ENCODE measurements around the gene CCDC192.
"Not testable (repeated sequence)": the region's sequence is repeated elsewhere in the genome, so short reads cannot be mapped to it uniquely, and the experiment has no call there.

CCDC192 gene

GRCh38 chr5:127723571-127723970 is 20.4 kb downstream of the CCDC192 start:
- no peak for DNase-seq (ENCODE audit: low read depth, low spot score)
- TF ChIP-seq ZNF274 (IDR thresholded peaks at IDR 0.05; ENCODE audit: low read depth, low read length) (no peak), YY1 (IDR thresholded peaks at IDR 0.05; ENCODE audit: insufficient read depth, insufficient read length) (no peak), SUZ12 (IDR thresholded peaks at IDR 0.05; ENCODE audit: extremely low read depth, insufficient read depth, insufficient read length) (no peak)
- Histone ChIP-seq H3K4me1 (ENCODE audit: insufficient read depth, insufficient read length) (no peaks in the 10 kb centered on the region), H3K9me3 (ENCODE audit: insufficient read depth, low read length) (peaks cover 13% of the 10 kb centered on the region), H3K36me3 (ENCODE audit: insufficient read depth, insufficient read length, low read length) (no peaks in the 10 kb centered on the region), H3K9ac (ENCODE audit: insufficient read length, low read depth) (no peak overlapping the region), H3K27me3 (ENCODE audit: insufficient read depth, insufficient read length) (no peaks in the 10 kb centered on the region), H3K4me3 (ENCODE audit: insufficient read length, low read depth) (no peak overlapping the region)

GRCh38 chr5:127725673-127726072 is 22.5 kb downstream of the CCDC192 start:
- Histone ChIP-seq H3K36me3 (ENCODE audit: insufficient read depth, insufficient read length, low read length) (no peaks in the 10 kb centered on the region), H3K4me1 (ENCODE audit: insufficient read depth, insufficient read length) (no peaks in the 10 kb centered on the region), H3K9ac (ENCODE audit: insufficient read length, low read depth) (no peak overlapping the region), H3K4me3 (ENCODE audit: insufficient read length, low read depth) (no peak overlapping the region), H3K9me3 (ENCODE audit: insufficient read depth, low read length) (peaks cover 6% of the 10 kb centered on the region), H3K27me3 (ENCODE audit: insufficient read depth, insufficient read length) (no peaks in the 10 kb centered on the region)
- no peak for DNase-seq (ENCODE audit: low read depth, low spot score)
- TF ChIP-seq SUZ12 (IDR thresholded peaks at IDR 0.05; ENCODE audit: extremely low read depth, insufficient read depth, insufficient read length) (no peak), ZNF274 (IDR thresholded peaks at IDR 0.05; ENCODE audit: low read depth, low read length) (no peak), YY1 (IDR thresholded peaks at IDR 0.05; ENCODE audit: insufficient read depth, insufficient read length) (no peak)

- no peak for DNase-seq (ENCODE audit: low read depth, low spot score)
- Histone ChIP-seq H3K9ac (ENCODE audit: insufficient read length, low read depth) (no peak overlapping the region), H3K36me3 (ENCODE audit: insufficient read depth, insufficient read length, low read length) (no peaks in the 10 kb centered on the region), H3K4me3 (ENCODE audit: insufficient read length, low read depth) (no peak overlapping the region), H3K9me3 (ENCODE audit: insufficient read depth, low read length) (no peaks in the 10 kb centered on the region), H3K4me1 (ENCODE audit: insufficient read depth, insufficient read length) (no peaks in the 10 kb centered on the region), H3K27me3 (ENCODE audit: insufficient read depth, insufficient read length) (no peaks in the 10 kb centered on the region)
- TF ChIP-seq ZNF274 (IDR thresholded peaks at IDR 0.05; ENCODE audit: low read depth, low read length) (no peak), SUZ12 (IDR thresholded peaks at IDR 0.05; ENCODE audit: extremely low read depth, insufficient read depth, insufficient read length) (no peak), YY1 (IDR thresholded peaks at IDR 0.05; ENCODE audit: insufficient read depth, insufficient read length) (no peak)
These were observed 29.8 kb downstream of the CCDC192 start for GRCh38 chr5:127732963-127733362.

GRCh38 chr5:127739348-127739747 is 36.2 kb downstream of the CCDC192 start:
- H3K4me3 ChIP-seq (ENCODE audit: insufficient read length, low read depth); DNase-seq (ENCODE audit: low read depth, low spot score); H3K9me3 ChIP-seq (ENCODE audit: insufficient read depth, low read length); H3K4me1 ChIP-seq (ENCODE audit: insufficient read depth, insufficient read length); H3K27me3 ChIP-seq (ENCODE audit: insufficient read depth, insufficient read length); H3K9ac ChIP-seq (ENCODE audit: insufficient read length, low read depth); H3K36me3 ChIP-seq (ENCODE audit: insufficient read depth, insufficient read length, low read length): not testable (repeated sequence)

- Histone ChIP-seq H3K36me3 (ENCODE audit: insufficient read depth, insufficient read length, low read length) (no peaks in the 10 kb centered on the region), H3K9me3 (ENCODE audit: insufficient read depth, low read length) (no peaks in the 10 kb centered on the region), H3K4me3 (ENCODE audit: insufficient read length, low read depth) (peak overlapping the region; percentile 28), H3K4me1 (ENCODE audit: insufficient read depth, insufficient read length) (no peaks in the 10 kb centered on the region), H3K27me3 (ENCODE audit: insufficient read depth, insufficient read length) (no peaks in the 10 kb centered on the region), H3K9ac (ENCODE audit: insufficient read length, low read depth) (no peak overlapping the region)
- no peak for DNase-seq (ENCODE audit: low read depth, low spot score)
- no peak for TF ChIP-seq ZNF274 (IDR thresholded peaks at IDR 0.05; ENCODE audit: low read depth, low read length)
- no peak for TF ChIP-seq YY1 (IDR thresholded peaks at IDR 0.05; ENCODE audit: insufficient read depth, insufficient read length)
- TF ChIP-seq SUZ12 (IDR thresholded peaks at IDR 0.05; ENCODE audit: extremely low read depth, insufficient read depth, insufficient read length): no peak
These were observed 36.7 kb downstream of the CCDC192 start for GRCh38 chr5:127739807-127740384.

GRCh38 chr5:127741412-127741811 is 38.2 kb downstream of the CCDC192 start:
- H3K27me3 ChIP-seq (ENCODE audit: insufficient read depth, insufficient read length): no peaks in the 10 kb centered on the region
- no peak overlapping the region for H3K4me3 ChIP-seq (ENCODE audit: insufficient read length, low read depth)
- H3K9ac ChIP-seq (ENCODE audit: insufficient read length, low read depth): no peak overlapping the region
- no peak for DNase-seq (ENCODE audit: low read depth, low spot score)
- H3K4me1 ChIP-seq (ENCODE audit: insufficient read depth, insufficient read length): no peaks in the 10 kb centered on the region
- no peaks in the 10 kb centered on the region for H3K36me3 ChIP-seq (ENCODE audit: insufficient read depth, insufficient read length, low read length)
- no peaks in the 10 kb centered on the region for H3K9me3 ChIP-seq (ENCODE audit: insufficient read depth, low read length)
- TF ChIP-seq ZNF274 (IDR thresholded peaks at IDR 0.05; ENCODE audit: low read depth, low read length): no peak
- TF ChIP-seq YY1 (IDR thresholded peaks at IDR 0.05; ENCODE audit: insufficient read depth, insufficient read length): no peak
- no peak for TF ChIP-seq SUZ12 (IDR thresholded peaks at IDR 0.05; ENCODE audit: extremely low read depth, insufficient read depth, insufficient read length)

- Histone ChIP-seq H3K27me3 (ENCODE audit: insufficient read depth, insufficient read length) (no peaks in the 10 kb centered on the region), H3K4me1 (ENCODE audit: insufficient read depth, insufficient read length) (no peaks in the 10 kb centered on the region), H3K36me3 (ENCODE audit: insufficient read depth, insufficient read length, low read length) (no peaks in the 10 kb centered on the region), H3K9ac (ENCODE audit: insufficient read length, low read depth) (no peak overlapping the region), H3K4me3 (ENCODE audit: insufficient read length, low read depth) (no peak overlapping the region), H3K9me3 (ENCODE audit: insufficient read depth, low read length) (no peaks in the 10 kb centered on the region)
- no peak for TF ChIP-seq SUZ12 (IDR thresholded peaks at IDR 0.05; ENCODE audit: extremely low read depth, insufficient read depth, insufficient read length)
- no peak for TF ChIP-seq YY1 (IDR thresholded peaks at IDR 0.05; ENCODE audit: insufficient read depth, insufficient read length)
- no peak for TF ChIP-seq ZNF274 (IDR thresholded peaks at IDR 0.05; ENCODE audit: low read depth, low read length)
- DNase-seq (ENCODE audit: low read depth, low spot score): no peak
These were observed 41.0 kb downstream of the CCDC192 start for GRCh38 chr5:127744241-127744640.

- no peak overlapping the region for H3K4me3 ChIP-seq (ENCODE audit: insufficient read length, low read depth)
- no peak overlapping the region for H3K9ac ChIP-seq (ENCODE audit: insufficient read length, low read depth)
- DNase-seq (ENCODE audit: low read depth, low spot score): no peak
- H3K36me3 ChIP-seq (ENCODE audit: insufficient read depth, insufficient read length, low read length): no peaks in the 10 kb centered on the region
- TF ChIP-seq ZNF274 (IDR thresholded peaks at IDR 0.05; ENCODE audit: low read depth, low read length) (no peak), SUZ12 (IDR thresholded peaks at IDR 0.05; ENCODE audit: extremely low read depth, insufficient read depth, insufficient read length) (no peak), YY1 (IDR thresholded peaks at IDR 0.05; ENCODE audit: insufficient read depth, insufficient read length) (no peak)
- H3K27me3 ChIP-seq (ENCODE audit: insufficient read depth, insufficient read length): no peaks in the 10 kb centered on the region
- H3K9me3 ChIP-seq (ENCODE audit: insufficient read depth, low read length): no peaks in the 10 kb centered on the region
- H3K4me1 ChIP-seq (ENCODE audit: insufficient read depth, insufficient read length): no peaks in the 10 kb centered on the region
These were observed 43.6 kb downstream of the CCDC192 start for GRCh38 chr5:127746756-127747155.

- H3K4me1 ChIP-seq (ENCODE audit: insufficient read depth, insufficient read length); H3K9me3 ChIP-seq (ENCODE audit: insufficient read depth, low read length); H3K9ac ChIP-seq (ENCODE audit: insufficient read length, low read depth); H3K4me3 ChIP-seq (ENCODE audit: insufficient read length, low read depth); H3K27me3 ChIP-seq (ENCODE audit: insufficient read depth, insufficient read length); DNase-seq (ENCODE audit: low read depth, low spot score); H3K36me3 ChIP-seq (ENCODE audit: insufficient read depth, insufficient read length, low read length): not testable (repeated sequence)
These were observed 49.5 kb downstream of the CCDC192 start for GRCh38 chr5:127752503-127753265.

Measured in NT2/D1 (cell line).